ENCODE results near the gene TOMT.
"Not testable (repeated sequence)": the region's sequence is repeated elsewhere in the genome, so short reads cannot be mapped to it uniquely, and the experiment has no call there.

Gene TOMT

GRCh38 chr11:72125956-72126355, 20.2 kb downstream of the TOMT start:
- DNase-seq (ENCODE audit: low read depth, low spot score) = no peak

DNA sequence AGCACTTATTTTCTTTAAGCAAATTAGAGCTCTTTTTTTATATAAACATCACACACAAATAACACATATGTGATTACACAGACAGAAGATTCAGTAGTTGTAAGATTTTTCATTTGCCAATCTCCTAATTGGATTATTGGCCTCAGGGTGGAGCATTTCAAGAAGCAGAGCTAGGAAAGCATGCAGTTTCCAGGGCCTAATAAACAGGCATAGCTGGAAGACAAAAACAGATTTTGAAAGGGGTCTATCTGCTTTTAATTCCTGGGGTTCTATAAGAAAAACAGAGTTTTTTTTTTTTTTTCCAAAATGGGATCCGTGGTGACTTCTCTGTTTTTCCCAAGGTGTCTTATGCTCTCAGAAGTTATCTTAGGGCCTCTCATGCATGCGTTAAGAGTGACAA, 22.2 kb downstream of the TOMT start:
- DNase-seq (ENCODE audit: low read depth, low spot score) = no peak

GRCh38 chr11:72129381-72129780, 23.7 kb downstream of the TOMT start:
- DNase-seq (ENCODE audit: low read depth, low spot score) = no peak

- DNase-seq (ENCODE audit: low read depth, low spot score) = no peak
Observed at GRCh38 chr11:72132646-72133045, 26.9 kb downstream of the TOMT start.

DNA sequence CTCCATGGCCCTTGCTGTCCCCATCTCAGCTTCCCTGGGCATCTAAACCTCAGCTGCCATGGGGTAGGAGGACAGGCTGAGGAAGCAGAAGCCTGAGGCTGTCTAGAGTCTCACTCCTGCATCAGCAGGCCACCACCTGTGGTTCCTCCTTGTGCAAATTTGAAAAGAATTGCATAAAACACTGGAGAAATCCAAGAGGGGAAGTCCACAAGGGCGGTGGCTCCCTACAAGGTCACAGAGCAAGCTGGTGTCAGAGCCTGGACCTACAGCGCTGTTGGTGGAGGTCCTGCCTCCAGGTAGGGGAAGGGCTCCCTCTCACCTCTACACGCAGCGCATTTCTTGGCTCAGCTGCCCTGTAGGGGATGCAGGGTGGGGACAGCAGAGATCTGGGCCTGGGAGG, 29.7 kb downstream of the TOMT start, which contains the start of gene FOLR3:
TSS of gene FOLR3 (plus strand) at position 253 of the 400 bp plus-strand sequence. CDS start 228 bp downstream, outside the sequence.
- DNase-seq (ENCODE audit: low read depth, low spot score) = not testable (repeated sequence)

DNA sequence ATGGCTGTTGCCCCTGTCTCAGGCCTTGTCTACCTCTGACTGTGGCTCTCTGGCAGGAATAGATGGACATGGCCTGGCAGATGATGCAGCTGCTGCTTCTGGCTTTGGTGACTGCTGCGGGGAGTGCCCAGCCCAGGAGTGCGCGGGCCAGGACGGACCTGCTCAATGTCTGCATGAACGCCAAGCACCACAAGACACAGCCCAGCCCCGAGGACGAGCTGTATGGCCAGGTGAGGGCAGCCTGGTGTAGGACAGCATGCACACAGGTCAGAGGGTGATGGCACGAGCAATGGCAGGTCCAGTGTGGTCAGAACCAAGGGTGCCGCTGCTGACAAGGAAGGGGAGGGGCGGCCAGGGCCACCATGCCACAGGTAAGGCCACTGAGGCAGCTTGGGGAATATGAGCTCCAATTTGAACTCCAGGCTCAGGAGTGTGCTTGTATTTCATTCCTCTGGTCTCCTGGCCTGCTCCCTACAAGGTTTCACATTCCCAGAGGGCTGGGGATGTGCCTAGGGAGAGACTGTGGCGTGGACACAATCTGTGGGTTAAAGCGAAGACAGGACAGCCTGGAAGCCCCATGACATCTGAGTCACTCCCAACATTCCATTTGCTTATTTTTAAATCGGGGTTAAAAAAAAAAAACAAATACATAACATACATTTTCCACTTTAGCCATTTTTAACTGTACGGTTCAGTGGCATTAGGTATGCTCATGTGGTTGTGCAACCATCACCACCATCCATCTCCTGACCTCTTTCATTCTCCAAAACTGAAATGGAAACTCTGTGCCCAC, 30.4 kb downstream of the TOMT start:
- DNase-seq (ENCODE audit: low read depth, low spot score) = no peak

DNA sequence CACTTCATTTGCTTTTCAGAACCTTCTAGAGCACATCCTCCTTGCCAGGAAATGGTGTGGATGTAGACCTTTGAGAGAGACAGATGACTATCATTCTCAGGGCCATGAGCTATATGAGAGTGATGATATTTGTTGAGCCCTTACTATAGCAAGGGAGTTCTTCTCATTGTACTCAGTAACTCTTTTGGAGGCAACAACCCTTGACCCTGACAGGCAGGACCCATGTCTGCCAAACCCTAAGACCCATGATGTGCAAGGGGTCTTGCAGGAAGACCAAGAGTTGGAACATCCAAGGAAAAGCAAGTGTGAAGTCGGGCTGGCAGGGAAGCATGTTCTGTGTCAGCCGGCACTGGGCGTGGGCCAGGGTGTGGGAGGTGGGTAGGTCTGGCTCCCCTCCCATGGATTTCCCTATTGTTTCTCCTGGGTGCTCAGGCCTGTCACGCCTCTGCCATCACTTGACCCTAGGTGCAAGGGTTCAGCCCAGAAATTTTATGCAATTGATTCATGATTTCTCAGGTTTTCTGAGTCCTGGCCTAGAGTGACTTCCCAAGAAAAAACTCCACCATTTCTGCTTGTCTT, 31.0 kb downstream of the TOMT start:
- DNase-seq (ENCODE audit: low read depth, low spot score) = no peak

DNA sequence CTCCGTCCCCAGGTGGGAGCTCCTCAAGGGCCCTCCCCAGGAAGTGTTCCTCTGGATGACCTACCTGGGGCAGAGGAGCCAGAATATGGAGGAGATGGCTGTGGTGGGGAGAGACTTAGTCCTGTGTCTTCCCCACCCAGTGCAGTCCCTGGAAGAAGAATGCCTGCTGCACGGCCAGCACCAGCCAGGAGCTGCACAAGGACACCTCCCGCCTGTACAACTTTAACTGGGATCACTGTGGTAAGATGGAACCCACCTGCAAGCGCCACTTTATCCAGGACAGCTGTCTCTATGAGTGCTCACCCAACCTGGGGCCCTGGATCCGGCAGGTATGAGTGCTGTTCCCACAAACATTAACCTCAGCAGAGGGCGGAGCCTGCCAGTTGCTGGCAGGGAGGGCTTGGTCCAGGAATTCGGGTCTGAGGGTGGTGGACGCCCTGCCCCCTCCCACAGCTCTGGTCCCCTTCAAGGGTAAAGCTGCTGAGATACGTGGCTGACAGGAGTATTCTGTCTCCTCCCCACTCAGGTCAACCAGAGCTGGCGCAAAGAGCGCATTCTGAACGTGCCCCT, 33.2 kb downstream of the TOMT start:
- no peak for DNase-seq (ENCODE audit: low read depth, low spot score)

DNA sequence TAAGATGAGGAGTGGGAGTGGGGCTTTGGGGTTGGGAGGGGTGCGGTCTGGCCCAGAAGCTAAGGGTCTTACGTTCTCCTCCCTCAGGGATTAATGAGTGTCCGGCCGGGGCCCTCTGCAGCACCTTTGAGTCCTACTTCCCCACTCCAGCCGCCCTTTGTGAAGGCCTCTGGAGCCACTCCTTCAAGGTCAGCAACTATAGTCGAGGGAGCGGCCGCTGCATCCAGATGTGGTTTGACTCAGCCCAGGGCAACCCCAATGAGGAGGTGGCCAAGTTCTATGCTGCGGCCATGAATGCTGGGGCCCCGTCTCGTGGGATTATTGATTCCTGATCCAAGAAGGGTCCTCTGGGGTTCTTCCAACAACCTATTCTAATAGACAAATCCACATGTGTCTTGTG, 33.8 kb downstream of the TOMT start:
- DNase-seq (ENCODE audit: low read depth, low spot score) = no peak

- no peak for DNase-seq (ENCODE audit: low read depth, low spot score)
Observed at GRCh38 chr11:72140661-72141060, 34.9 kb downstream of the TOMT start.

- DNase-seq (ENCODE audit: low read depth, low spot score) = no peak
Observed at GRCh38 chr11:72141066-72141465, 35.3 kb downstream of the TOMT start.

DNA sequence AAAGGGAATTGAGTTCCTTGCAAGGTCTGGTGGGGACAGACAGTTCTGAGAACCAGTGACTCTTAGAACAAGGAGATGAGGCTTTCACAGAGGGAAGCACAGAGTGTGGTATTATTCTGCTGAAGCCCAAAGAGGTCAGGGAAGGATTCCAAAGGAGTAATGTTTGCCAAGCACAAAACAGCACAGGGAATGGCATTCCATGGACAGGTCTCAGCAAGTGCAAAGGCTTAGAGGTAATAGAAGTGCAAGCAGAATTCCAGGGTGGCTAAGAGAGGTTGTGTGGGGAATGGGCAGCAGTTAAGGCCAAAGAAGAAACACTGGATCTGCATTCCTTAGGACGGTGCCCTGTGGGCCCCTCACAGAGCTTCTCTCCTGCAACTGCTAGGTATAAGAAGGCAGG, 36.4 kb downstream of the TOMT start:
- DNase-seq (ENCODE audit: low read depth, low spot score) = not testable (repeated sequence)

DNA sequence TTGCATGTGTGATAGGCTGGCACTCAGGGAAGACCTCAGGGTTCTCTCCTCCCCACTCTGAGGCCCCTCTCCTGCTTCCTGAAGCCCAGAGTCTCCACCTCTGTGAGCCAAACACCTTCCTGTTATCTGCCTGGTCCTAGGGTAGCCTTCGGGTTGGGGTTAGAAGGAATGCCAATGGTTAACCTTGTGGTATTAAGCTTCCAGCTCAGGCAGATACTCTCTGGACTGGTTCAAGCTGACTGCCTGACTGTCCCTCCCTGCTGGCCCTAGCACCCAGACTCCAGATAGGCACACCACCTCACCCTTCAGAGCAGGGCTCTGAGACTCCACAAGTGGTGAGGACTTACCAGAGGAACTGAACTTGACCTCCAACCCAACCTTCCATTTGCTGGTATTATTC, 36.8 kb downstream of the TOMT start:
- not testable (repeated sequence) for DNase-seq (ENCODE audit: low read depth, low spot score)

DNA sequence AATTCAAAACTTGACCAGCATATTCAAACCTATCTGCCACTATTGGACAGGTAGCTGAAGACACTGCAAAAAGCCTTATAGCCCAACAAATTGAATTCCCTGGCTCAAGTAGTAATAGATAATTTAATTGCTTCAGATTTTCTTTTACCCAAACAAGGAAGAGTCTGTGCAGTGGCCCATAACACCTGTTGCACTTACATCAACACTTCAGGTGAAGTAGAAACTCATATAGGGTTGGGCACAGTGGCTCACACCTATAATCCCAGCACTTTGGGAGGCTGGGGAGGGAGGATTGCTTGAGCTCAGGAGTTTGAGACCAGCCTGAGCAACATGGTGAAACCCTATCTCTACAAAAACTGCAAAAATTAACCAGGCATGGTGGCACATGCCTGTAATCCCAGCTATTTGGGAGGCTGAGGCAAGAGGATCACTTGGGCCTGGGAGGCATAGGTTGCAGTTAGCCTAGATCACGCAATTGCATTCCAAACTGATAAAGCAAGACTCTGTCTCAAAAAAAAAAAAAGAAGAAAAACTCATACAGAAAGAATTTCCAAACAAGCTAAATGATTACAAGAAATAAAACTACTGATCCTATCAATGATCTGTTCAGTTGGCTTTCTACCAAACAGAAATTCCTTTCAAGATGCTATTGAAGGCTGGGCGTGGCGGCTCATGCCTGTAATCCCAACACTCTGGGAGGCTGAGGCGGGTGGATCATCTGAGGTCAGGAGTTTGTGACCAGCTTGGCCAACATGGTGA, 39.3 kb downstream of the TOMT start:
- no peak for DNase-seq (ENCODE audit: low read depth, low spot score)

- no peak for DNase-seq (ENCODE audit: low read depth, low spot score)
Observed at GRCh38 chr11:72146625-72147024, 40.9 kb downstream of the TOMT start.

DNA sequence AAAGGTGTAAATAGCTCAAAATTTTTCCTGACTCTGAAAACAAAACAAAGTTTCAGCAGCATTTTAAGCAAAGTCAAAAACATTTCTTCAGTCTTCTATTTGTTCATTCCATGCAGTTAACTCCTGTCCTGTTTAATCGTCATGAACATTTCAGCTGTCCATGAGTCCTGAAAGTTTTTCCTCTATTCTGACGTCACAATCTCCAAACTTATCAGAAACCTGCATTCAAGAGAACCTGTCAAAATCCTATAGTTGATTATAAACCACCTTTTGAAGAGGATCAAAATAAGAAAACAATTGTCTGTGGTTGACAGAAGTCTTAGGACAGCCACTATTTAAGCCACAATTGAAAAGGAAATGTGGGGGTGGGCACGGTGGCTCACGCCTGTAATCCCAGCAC, 45.2 kb downstream of the TOMT start:
- DNase-seq (ENCODE audit: low read depth, low spot score) = no peak

- DNase-seq (ENCODE audit: low read depth, low spot score) = not testable (repeated sequence)
Observed at GRCh38 chr11:72153874-72154273, 48.1 kb downstream of the TOMT start.

DNA sequence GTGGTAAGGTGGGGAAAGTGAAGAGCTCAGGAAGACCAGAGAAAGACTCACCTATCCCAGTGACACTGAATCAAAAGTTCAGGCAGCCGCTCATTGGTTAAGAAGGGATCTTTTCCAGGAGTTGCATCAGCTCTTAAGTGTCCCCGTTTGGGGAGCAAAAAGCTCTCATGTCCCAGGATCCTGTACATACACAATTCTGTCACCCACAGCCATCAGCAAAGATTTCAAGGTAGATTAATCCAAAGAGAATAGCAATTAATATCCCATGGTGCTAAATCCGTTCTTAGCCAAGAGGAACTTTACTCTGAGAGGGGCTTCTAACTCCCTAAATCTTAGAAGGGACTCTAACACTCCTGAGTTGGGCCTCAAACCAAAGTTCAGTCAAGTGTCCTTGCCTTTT, 49.1 kb downstream of the TOMT start:
- no peak for DNase-seq (ENCODE audit: low read depth, low spot score)

- DNase-seq (ENCODE audit: low read depth, low spot score) = no peak
Observed at GRCh38 chr11:72155751-72156150, 50.0 kb downstream of the TOMT start.

DNA sequence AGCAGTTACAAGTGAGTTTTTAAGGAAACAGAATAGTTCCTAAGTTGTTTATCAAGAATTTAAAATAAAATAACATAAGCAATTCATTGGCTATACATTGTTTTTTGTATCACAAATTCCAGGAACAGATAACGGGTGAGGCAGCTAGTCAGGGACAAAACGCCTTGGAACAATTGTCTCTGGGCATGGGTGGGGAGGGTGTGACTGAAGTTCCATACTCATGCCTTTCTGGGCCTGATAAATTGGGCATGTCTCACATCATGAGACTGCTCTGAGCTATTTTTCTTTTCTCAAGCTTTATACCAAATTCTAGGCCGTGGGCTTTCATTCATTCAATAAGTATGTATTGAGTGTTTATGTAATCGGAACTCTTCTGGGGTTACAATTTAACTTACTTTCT, 51.4 kb downstream of the TOMT start:
- DNase-seq (ENCODE audit: low read depth, low spot score) = no peak
